BLaER1 treated with 17β-estradiol and CSF1 and Interleukin-3, amounts not matched to agents 10 nM and 100 nM (cell line): ENCODE data around the gene ENKUR.

Experiments
- H3K27ac ChIP-seq, 11 experiments: shearing (Covaris generic); formaldehyde crosslinking; 2 replicates each; pipeline ENCODE4 v1.8.1; 2022
- H3K27me3 ChIP-seq, 11 experiments: shearing (Covaris generic); formaldehyde crosslinking; 2 replicates each; pipeline ENCODE4 v1.8.1; 2022
- H3K36me3 ChIP-seq, 11 experiments: shearing (Covaris generic); formaldehyde crosslinking; 2 replicates each; pipeline ENCODE4 v1.8.1; 2022
- H3K4me1 ChIP-seq, 10 experiments: shearing (Covaris generic); formaldehyde crosslinking; 2 replicates each; pipeline ENCODE4 v1.8.1; 2022
- H3K4me2 ChIP-seq, 11 experiments: shearing (Covaris generic); formaldehyde crosslinking; 2 replicates each; pipeline ENCODE4 v1.8.1; 2022
- H3K4me3 ChIP-seq, 10 experiments: shearing (Covaris generic); formaldehyde crosslinking; 2 replicates each; pipeline ENCODE4 v1.8.1; 2022
- H3K9ac ChIP-seq, 11 experiments: shearing (Covaris generic); formaldehyde crosslinking; 2 replicates each; pipeline ENCODE4 v1.8.1; 2022
- H3K9me3 ChIP-seq, 11 experiments: shearing (Covaris generic); formaldehyde crosslinking; replicated peaks in 1 of 11; 2 replicates each; pipeline ENCODE4 v1.8.1; 2022
- H4K20me1 ChIP-seq, 11 experiments: shearing (Covaris generic); formaldehyde crosslinking; 2 replicates each; pipeline ENCODE4 v1.8.1; 2022
- Cebpa-rat ChIP-seq, 11 experiments: shearing (Covaris generic); IDR thresholded peaks; 2 replicates each; pipeline ENCODE4 v1.8.1; 2022

The ENKUR gene

GRCh38 chr10:24944512-24945255 lies 71.3 kb downstream of the ENKUR start:
- Histone ChIP-seq H3K36me3 (no peaks in the 10 kb centered on the region), H3K9me3 (no peaks in the 10 kb centered on the region), H3K27me3 (no peaks in the 10 kb centered on the region), H3K9ac (no peak overlapping the region), H3K4me3 (no peak overlapping the region), H3K4me2 (peak overlapping the region in 3 of 11 experiments; percentile 3 to 27 (median 18); a peak in 1 of 22 replicates), H3K4me1 (peaks cover 0 to 14% (median 0%) of the 10 kb centered on the region in 10 experiments; a peak in 5 of 20 replicates), H3K27ac (no peak overlapping the region), H4K20me1 (no peaks in the 10 kb centered on the region)
- no peak for TF ChIP-seq Cebpa-rat (IDR thresholded peaks at IDR 0.05)

- no peaks in the 10 kb centered on the region for H3K4me1 ChIP-seq
- no peaks in the 10 kb centered on the region for H3K9me3 ChIP-seq
- no peak overlapping the region for H3K4me2 ChIP-seq
- TF ChIP-seq Cebpa-rat (IDR thresholded peaks at IDR 0.05) = no peak
- H3K4me3 ChIP-seq = no peak overlapping the region
- H3K27ac ChIP-seq = no peak overlapping the region
- H3K9ac ChIP-seq = no peak overlapping the region
- no peaks in the 10 kb centered on the region for H3K27me3 ChIP-seq
- no peaks in the 10 kb centered on the region for H3K36me3 ChIP-seq
- H4K20me1 ChIP-seq = no peaks in the 10 kb centered on the region
Measured at GRCh38 chr10:24938525-24938924, 77.4 kb downstream of the ENKUR start.

DNA sequence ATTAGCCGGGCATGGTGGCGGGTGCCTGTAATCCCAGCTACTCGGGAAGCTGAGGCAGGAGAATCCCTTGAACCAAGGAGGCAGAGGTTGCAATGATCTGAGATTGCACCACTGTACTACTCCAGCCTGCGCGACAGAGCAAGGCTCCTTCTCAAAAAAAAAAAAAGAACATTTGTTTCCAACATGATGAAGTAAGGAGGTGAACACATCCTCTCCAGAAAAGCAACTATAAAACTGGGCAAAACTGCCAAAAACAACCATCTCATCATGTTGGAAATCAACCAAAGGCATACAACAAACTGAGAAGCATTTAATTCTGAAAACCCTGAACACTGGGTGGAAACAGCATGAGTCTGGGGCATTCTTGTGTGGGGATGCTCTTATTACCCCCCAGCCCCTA lies 77.9 kb downstream of the ENKUR start:
- H3K36me3 ChIP-seq = no peaks in the 10 kb centered on the region
- no peak overlapping the region for H3K9ac ChIP-seq
- H3K27ac ChIP-seq = no peak overlapping the region
- no peaks in the 10 kb centered on the region for H3K4me1 ChIP-seq
- no peak overlapping the region for H3K4me2 ChIP-seq
- H3K27me3 ChIP-seq = no peaks in the 10 kb centered on the region
- H4K20me1 ChIP-seq = no peaks in the 10 kb centered on the region
- no peak for TF ChIP-seq Cebpa-rat (IDR thresholded peaks at IDR 0.05)
- H3K9me3 ChIP-seq = no peaks in the 10 kb centered on the region
- H3K4me3 ChIP-seq = no peak overlapping the region

GRCh38 chr10:24935504-24936292 lies 80.3 kb downstream of the ENKUR start:
- peaks cover 0 to 3% (median 1%) of the 10 kb centered on the region in 10 experiments; a peak in 14 of 20 replicates for H3K4me1 ChIP-seq
- no peak overlapping the region for H3K27ac ChIP-seq
- H3K4me2 ChIP-seq = no peak overlapping the region
- no peak overlapping the region for H3K9ac ChIP-seq
- H3K27me3 ChIP-seq = peaks cover 0 to 4% (median 0%) of the 10 kb centered on the region in 11 experiments; a peak in 4 of 22 replicates
- no peak overlapping the region for H3K4me3 ChIP-seq
- TF ChIP-seq Cebpa-rat (IDR thresholded peaks at IDR 0.05) = no peak
- no peaks in the 10 kb centered on the region for H3K36me3 ChIP-seq
- H4K20me1 ChIP-seq = no peaks in the 10 kb centered on the region
- no peaks in the 10 kb centered on the region for H3K9me3 ChIP-seq
